Upper lobe of right lung (tissue), 1 donor: Measurements from ENCODE around the gene XIAP. TPM values are rescaled to one million over a fixed set of nuclear protein-coding genes. Genes with fewer than 3 reads are reported as not detected.

Experiments
- ATAC-seq: fragments of 200-7000 bp; cut with Tn5 transposase; one replicate; pipeline ENCODE4 v1.9.1; 2020; ENCODE audit warnings: mild to moderate bottlenecking, moderate library complexity
- DNase-seq: peaks from one replicate; pipeline ENCODE4 v3.0.0-alpha.2; 2020
- H3K27ac ChIP-seq: fragments of 200-600 bp; one replicate; pipeline ENCODE4 v1.8.0; 2022
- H3K27me3 ChIP-seq: fragments of 200-600 bp; one replicate; pipeline ENCODE4 v1.8.0; 2022; ENCODE audit warnings: mild to moderate bottlenecking
- H3K36me3 ChIP-seq: fragments of 200-600 bp; one replicate; pipeline ENCODE4 v1.8.0; 2022
- H3K4me1 ChIP-seq: fragments of 200-600 bp; one replicate; pipeline ENCODE4 v1.8.0; 2022
- H3K4me3 ChIP-seq: fragments of 200-600 bp; one replicate; pipeline ENCODE4 v1.8.0; 2022; ENCODE audit warnings: mild to moderate bottlenecking
- H3K9me3 ChIP-seq: fragments of 200-600 bp; one replicate; pipeline ENCODE4 v1.8.0; 2022
- intact Hi-C: fragments of 100-400 bp; cut with DNase I; formaldehyde crosslinking; loops from one replicate; pipeline ENCODE4 v1.11.0; 2022
- total RNA-seq: library from RNA; stranded (reverse); fragmentation: NEBNext Ultra II Directional; extraction: Animal tissue kit (Norgen Biotek cat#: 25700); gene quantifications from one replicate; pipeline ENCODE4 v1.2.1, GENCODE V29; 2021
- TF ChIP-seq, protein P1 (sequence below): fragments of 200-600 bp; IDR thresholded peaks from one replicate; pipeline ENCODE4 v1.8.0; 2022; ENCODE audit warnings: antibody characterized with exemption
- donor health status: DM: no; HTN: yes; CAD: no; lungs with severe emphysema.

The XIAP gene
- total RNA-seq, 1 donor from 2014 or later, result 58.2 TPM

DNA sequence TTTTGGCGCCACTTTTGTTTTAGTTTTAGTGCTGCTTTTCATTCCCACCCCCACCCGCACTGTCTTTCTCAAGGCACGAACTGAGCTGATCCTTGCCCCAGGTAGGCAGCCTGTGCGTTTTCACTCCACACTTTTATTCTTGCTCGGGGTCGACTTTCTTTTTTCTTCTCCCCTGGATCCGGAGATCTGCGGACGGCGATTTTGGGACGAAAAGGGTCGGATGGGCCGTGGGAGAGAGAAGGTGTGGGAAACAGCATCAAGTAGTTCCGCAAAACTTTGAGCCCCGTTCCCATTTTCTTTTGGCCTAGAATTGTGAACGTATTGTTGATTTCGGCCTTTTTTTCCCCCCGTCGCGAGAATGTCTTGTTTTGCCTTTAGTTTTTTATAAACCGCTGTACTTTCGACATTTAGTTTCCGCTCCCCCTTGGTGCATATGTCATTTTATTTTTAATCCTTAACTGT lies 102.2 kb downstream of the XIAP start:
- H3K27ac ChIP-seq, result peak overlapping the region; percentile 98
- DNase-seq (no peak), ATAC-seq (no peak)
- no peaks in the 10 kb centered on the region for H3K9me3 ChIP-seq
- TF ChIP-seq, protein P1, sequence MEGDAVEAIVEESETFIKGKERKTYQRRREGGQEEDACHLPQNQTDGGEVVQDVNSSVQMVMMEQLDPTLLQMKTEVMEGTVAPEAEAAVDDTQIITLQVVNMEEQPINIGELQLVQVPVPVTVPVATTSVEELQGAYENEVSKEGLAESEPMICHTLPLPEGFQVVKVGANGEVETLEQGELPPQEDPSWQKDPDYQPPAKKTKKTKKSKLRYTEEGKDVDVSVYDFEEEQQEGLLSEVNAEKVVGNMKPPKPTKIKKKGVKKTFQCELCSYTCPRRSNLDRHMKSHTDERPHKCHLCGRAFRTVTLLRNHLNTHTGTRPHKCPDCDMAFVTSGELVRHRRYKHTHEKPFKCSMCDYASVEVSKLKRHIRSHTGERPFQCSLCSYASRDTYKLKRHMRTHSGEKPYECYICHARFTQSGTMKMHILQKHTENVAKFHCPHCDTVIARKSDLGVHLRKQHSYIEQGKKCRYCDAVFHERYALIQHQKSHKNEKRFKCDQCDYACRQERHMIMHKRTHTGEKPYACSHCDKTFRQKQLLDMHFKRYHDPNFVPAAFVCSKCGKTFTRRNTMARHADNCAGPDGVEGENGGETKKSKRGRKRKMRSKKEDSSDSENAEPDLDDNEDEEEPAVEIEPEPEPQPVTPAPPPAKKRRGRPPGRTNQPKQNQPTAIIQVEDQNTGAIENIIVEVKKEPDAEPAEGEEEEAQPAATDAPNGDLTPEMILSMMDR, result no peak
- no peaks in the 10 kb centered on the region for H3K27me3 ChIP-seq
- H3K36me3 ChIP-seq, result no peaks in the 10 kb centered on the region
- H3K4me1 ChIP-seq, result peaks cover 6% of the 10 kb centered on the region
- intact Hi-C loops, result no loop called here
- H3K4me3 ChIP-seq, result peak overlapping the region; percentile 69

DNA sequence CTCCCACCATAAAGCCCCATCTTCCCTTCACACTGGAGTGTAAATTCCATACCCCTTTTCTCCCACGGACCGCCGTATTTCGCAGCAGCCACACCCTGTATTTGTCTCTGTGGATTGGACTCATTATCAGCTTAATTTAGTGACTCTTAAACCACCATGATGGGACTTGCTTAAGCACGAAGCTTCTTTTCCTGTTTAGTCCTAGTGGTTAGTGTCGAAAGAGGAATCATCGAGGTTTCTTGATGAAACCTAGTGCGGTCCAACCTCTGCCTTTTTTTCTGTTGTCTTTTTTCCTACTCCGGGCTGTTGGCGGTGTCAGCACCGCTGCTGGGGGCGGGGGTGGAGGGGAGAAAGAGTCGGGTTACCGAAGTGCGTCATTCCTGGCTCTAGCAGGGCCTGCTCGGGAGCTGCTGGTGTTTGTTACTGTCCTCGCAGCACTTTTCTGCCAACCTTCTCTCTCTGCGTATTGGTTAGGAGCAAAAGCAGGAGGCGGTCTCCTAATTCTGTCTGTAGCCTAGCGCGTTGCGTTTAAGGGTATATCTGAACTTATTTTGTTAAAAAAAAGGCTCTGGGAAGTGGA lies 103.0 kb downstream of the XIAP start:
- TF ChIP-seq, protein P1, result no peak
- Histone ChIP-seq H3K4me3 (peak overlapping the region; percentile 69), H3K36me3 (no peaks in the 10 kb centered on the region), H3K4me1 (peaks cover 6% of the 10 kb centered on the region), H3K27me3 (no peaks in the 10 kb centered on the region), H3K9me3 (no peaks in the 10 kb centered on the region), H3K27ac (peak overlapping the region; percentile 98)
- peak; percentile 89 for DNase-seq
- ATAC-seq, result peak; percentile 79
- intact Hi-C loops, result no loop called here

Other genes starting within 250 kb of the XIAP start
- 99.9 TPM for gene THOC2, start 127.0 kb upstream of the XIAP start, total RNA-seq
- gene STAG2, start 101.7 kb downstream of the XIAP start, total RNA-seq, result 71.4 TPM